Ectodermal cell (in vitro differentiated cells): ENCODE measurements around the gene PNMA6F.

ENCODE experiments used
- H3K27ac ChIP-seq: 2 replicates; pipeline ENCODE4 v1.7.0; 2013; ENCODE audit warnings: mild to moderate bottlenecking, low read depth, low read length; ENCODE audit not compliant: insufficient read depth, poor library complexity, severe bottlenecking
- H3K27me3 ChIP-seq: 2 replicates; pipeline ENCODE4 v1.7.0; 2013; ENCODE audit warnings: mild to moderate bottlenecking, low read length; ENCODE audit not compliant: insufficient read depth, control insufficient read depth, poor library complexity, severe bottlenecking
- H3K36me3 ChIP-seq: one replicate; pipeline ENCODE4 v1.7.0; 2013; ENCODE audit warnings: low read length; ENCODE audit not compliant: control insufficient read depth, insufficient read depth
- H3K4me1 ChIP-seq: one replicate; pipeline ENCODE4 v1.7.0; 2013; ENCODE audit warnings: low read length; ENCODE audit not compliant: control insufficient read depth, insufficient read depth
- H3K4me3 ChIP-seq: 2 replicates; pipeline ENCODE4 v1.7.0; 2013; ENCODE audit warnings: low read depth, low read length, control low read depth; ENCODE audit not compliant: insufficient read depth
- H3K9me3 ChIP-seq: 2 replicates; pipeline ENCODE4 v1.7.0; 2013; ENCODE audit warnings: mild to moderate bottlenecking, low read length, moderate library complexity; ENCODE audit not compliant: control insufficient read depth
- WGBS, 2 experiments: methylation state at CpG; one replicate each; pipeline ENCODE4 v1.1.7; 2013; ENCODE audit warnings: missing lambda C conversion rate in 2 of 2; 5-methylcytosine and 5-hydroxymethylcytosine counted together

The PNMA6F gene

DNA sequence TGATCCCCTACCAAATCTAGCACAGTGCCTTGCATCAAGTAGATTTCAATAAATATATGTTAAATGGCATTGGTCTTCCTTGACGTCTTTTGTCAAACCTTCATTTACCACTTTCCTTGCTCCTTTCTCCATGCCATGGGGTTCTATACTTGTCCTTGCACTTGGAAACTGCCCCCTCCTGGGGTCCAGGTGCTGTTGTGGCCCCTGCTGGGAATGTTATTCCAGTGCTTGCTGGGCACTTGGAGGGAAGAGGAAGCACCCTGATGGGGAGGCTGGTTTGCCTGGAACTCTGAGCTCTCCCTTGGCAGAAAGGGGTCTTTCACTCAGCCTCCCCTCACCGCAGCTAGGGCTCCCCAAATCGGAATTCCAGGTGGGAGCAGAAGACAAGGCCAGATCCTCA is 31.3 kb upstream of the PNMA6F start:
- no peaks in the 10 kb centered on the region for H3K9me3 ChIP-seq
- WGBS, 2 experiments = 87 to 90% methylated on average over 2 to 3 of the region's 3 CpGs
- no peak overlapping the region for H3K4me3 ChIP-seq
- no peak overlapping the region for H3K27ac ChIP-seq
- no peaks in the 10 kb centered on the region for H3K36me3 ChIP-seq
- no peaks in the 10 kb centered on the region for H3K27me3 ChIP-seq
- no peaks in the 10 kb centered on the region for H3K4me1 ChIP-seq

DNA sequence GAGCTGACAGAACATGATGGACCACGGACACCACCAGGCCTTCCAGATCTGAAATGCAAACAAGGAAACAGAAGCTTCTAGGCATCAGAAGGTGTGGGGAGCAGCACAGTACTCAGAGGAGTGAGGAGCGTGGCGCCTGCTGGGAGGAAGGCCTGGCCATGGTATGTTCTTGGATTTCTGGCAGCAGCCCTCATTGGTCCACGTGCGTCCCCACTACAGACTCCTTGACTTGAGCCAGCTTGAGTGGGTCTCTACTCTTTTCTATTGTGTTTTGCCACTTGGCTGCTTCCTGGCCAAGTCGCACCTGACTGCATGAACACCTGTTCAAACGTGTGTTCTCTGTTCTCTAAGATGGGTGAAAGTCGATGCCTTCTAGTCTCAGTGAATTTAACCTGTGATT is 30.4 kb upstream of the PNMA6F start:
- 94% methylated on average over 8 of the region's 8 CpGs for WGBS, 2 experiments
- Histone ChIP-seq H3K27ac (no peak overlapping the region), H3K27me3 (no peaks in the 10 kb centered on the region), H3K4me3 (no peak overlapping the region), H3K9me3 (no peaks in the 10 kb centered on the region), H3K4me1 (no peaks in the 10 kb centered on the region), H3K36me3 (peaks cover 5% of the 10 kb centered on the region)

DNA sequence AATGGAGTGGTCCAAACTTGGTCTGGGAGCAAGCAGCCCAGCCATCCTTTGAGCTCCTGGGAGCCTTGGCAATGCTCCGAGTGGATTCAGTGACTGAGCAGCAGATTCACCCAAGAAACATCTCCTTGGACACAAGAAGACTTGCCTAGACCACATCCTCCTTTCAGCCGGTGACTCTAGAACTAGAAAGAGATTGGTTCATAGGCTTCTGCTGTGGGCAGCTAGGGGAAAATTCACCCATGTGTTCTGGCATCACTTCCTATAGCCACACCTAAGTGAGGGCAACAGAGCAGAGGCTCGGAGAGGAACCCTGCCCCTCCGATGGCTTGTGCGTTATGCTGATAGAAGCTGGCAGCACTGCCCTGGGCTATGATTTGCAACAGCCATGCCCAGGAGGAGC is 28.4 kb upstream of the PNMA6F start:
- no peak overlapping the region for H3K27ac ChIP-seq
- 94 to 95% methylated on average over 5 of the region's 5 CpGs for WGBS, 2 experiments
- peaks cover 5% of the 10 kb centered on the region for H3K36me3 ChIP-seq
- no peaks in the 10 kb centered on the region for H3K9me3 ChIP-seq
- H3K27me3 ChIP-seq = no peaks in the 10 kb centered on the region
- no peaks in the 10 kb centered on the region for H3K4me1 ChIP-seq
- H3K4me3 ChIP-seq = no peak overlapping the region

DNA sequence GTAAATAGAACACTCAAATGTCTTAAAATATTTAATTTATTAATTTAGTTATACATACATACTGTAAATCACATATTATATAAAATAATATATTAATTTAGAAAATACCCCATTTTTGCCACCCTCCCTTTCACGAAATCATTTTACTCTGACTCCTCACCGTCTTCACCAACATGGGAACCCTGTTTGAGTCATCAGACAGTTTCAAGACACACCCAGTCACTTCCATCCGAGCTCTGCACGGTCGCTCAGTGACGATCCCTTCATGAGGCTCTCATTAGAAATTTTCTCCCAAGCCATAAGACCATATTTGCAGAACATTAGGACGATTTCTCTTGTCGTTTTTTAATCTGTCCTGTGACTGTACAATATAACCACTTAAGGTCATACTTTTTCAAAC is 26.9 kb upstream of the PNMA6F start:
- Histone ChIP-seq H3K27ac (no peak overlapping the region), H3K9me3 (no peaks in the 10 kb centered on the region), H3K4me1 (no peaks in the 10 kb centered on the region), H3K27me3 (no peaks in the 10 kb centered on the region), H3K36me3 (peaks cover 5% of the 10 kb centered on the region), H3K4me3 (no peak overlapping the region)
- 94 to 96% methylated on average over 8 of the region's 8 CpGs for WGBS, 2 experiments

DNA sequence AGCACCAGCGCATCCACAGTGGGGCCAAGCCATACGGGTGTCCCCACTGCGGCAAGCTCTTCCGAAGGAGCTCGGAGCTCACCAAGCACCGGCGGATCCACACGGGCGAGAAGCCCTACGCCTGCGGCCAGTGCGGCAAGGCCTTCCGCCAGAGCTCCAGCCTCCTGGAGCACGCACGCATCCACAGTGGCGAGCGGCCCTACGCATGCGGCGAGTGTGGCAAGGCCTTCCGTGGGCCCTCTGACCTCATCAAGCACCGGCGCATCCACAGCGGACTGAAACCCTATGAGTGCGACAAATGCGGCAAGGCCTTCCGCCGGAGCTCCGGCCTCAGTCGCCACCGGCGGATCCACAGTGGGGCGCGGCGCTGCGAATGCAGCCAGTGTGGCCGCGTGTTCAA is 26.0 kb upstream of the PNMA6F start:
- H3K4me1 ChIP-seq = no peaks in the 10 kb centered on the region
- no peaks in the 10 kb centered on the region for H3K9me3 ChIP-seq
- no peak overlapping the region for H3K27ac ChIP-seq
- peaks cover 5% of the 10 kb centered on the region for H3K36me3 ChIP-seq
- no peaks in the 10 kb centered on the region for H3K27me3 ChIP-seq
- H3K4me3 ChIP-seq = no peak overlapping the region
- 95% methylated on average over 38 of the region's 38 CpGs for WGBS, 2 experiments

DNA sequence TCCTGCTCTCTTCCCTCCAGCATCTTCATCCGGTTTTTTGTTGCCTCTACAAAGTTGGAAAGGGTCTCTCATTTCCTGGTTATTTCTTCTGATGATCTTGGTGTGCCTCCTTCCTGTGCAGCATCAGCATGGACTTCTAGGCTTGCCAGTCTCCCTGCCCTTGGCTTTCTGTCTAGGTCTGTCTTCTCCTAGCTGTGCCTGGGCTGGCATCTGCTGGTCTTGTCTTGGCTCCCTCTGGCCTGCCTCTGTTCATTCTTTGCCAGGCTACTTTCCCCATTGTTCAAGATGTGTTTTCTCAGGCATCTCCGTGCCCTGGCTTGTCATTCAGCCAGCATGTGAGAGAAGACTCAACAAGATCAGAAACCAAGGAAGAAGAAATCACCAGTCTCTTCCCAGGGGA is 22.1 kb upstream of the PNMA6F start:
- Histone ChIP-seq H3K9me3 (no peaks in the 10 kb centered on the region), H3K27ac (no peak overlapping the region), H3K27me3 (no peaks in the 10 kb centered on the region), H3K36me3 (peaks cover 5% of the 10 kb centered on the region), H3K4me1 (no peaks in the 10 kb centered on the region), H3K4me3 (no peak overlapping the region)
- 88 to 96% methylated on average over 2 of the region's 2 CpGs for WGBS, 2 experiments

DNA sequence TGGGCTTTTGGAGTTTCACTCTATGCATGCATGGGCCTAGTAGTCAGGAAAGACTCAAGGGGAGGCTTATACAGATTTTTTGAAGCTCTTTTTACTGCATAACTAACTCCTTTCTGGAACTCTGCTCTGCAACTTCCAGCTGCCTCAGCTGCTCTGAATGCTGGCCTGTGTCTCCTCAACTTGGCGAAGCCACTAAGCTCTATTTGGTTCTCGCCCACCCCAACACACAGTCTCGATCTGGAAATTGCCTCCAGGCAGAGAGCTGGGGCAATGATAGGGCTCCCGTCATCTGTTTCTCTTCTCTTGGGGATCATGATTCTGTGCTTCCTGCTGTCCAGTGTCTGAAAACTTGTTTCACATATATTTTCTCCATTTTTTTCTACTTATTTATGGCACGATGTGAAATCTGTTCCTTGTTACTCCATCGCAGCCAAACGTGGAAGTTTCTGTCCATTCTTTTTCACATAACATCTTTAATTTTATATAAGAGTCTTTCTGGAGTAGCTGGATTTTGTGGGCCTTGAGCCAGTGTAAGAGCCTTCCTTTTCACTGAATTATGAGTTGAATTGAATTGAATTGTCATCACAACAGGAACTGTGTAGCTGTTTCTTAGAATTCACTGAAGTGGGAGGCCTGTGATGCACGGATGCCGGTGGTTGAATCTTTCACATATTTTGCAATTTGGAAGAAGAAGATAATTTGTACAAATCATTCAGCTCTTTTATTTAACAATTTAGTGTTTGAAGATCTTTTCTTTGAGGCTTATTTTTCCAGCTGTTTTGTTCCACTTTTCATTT is 21.4 kb upstream of the PNMA6F start:
- Histone ChIP-seq H3K4me3 (no peak overlapping the region), H3K27me3 (no peaks in the 10 kb centered on the region), H3K4me1 (no peaks in the 10 kb centered on the region), H3K27ac (no peak overlapping the region), H3K9me3 (no peaks in the 10 kb centered on the region), H3K36me3 (peaks cover 5% of the 10 kb centered on the region)
- WGBS, 2 experiments = 88 to 97% methylated on average over 5 to 7 of the region's 9 CpGs

DNA sequence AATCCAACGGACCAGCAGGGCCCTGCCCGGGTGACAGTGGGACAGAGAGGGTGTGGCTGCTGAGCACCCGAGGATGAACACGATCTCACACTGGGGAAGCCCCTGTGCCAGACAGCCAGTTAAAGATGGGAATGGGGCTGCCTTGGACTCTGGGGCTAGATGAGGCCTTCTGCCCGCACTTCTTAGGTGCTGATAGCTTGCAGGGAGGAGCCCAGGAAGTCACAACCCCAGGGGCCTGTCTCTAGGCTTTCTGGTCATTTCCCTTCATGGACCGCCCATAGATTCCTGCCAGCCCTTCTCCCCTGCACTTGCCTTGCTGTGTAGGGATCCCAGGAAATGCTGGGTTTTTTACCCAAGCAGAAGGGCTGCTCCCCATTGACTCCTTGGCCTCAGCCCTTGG is 18.5 kb upstream of the PNMA6F start:
- WGBS, 2 experiments = 91 to 96% methylated on average over 6 of the region's 6 CpGs
- Histone ChIP-seq H3K27ac (no peak overlapping the region), H3K4me1 (no peaks in the 10 kb centered on the region), H3K36me3 (no peaks in the 10 kb centered on the region), H3K27me3 (no peaks in the 10 kb centered on the region), H3K4me3 (no peak overlapping the region), H3K9me3 (no peaks in the 10 kb centered on the region)

DNA sequence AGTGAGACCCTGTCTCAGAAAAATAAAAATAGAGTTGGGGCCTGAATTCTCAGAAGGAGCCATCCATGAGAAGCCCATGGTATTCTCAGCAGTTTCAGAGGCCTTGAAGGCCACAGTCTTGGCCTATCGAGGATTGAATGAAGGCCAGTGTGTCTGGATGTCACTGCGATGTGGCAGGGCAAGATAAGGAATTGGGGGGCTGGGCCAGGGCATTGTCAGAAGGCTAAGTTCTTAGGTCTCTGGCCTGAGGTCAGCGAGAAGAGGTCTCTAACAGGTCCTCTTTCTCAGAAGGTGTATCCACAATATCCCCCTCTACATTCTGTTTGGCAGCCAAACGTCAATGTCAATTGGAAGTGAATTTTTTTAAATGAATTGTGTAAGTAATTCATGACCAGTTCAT is 18.1 kb upstream of the PNMA6F start:
- Histone ChIP-seq H3K36me3 (no peaks in the 10 kb centered on the region), H3K27ac (no peak overlapping the region), H3K27me3 (no peaks in the 10 kb centered on the region), H3K4me1 (no peaks in the 10 kb centered on the region), H3K4me3 (no peak overlapping the region), H3K9me3 (no peaks in the 10 kb centered on the region)
- WGBS, 2 experiments = 98% methylated on average over 3 to 4 of the region's 4 CpGs

DNA sequence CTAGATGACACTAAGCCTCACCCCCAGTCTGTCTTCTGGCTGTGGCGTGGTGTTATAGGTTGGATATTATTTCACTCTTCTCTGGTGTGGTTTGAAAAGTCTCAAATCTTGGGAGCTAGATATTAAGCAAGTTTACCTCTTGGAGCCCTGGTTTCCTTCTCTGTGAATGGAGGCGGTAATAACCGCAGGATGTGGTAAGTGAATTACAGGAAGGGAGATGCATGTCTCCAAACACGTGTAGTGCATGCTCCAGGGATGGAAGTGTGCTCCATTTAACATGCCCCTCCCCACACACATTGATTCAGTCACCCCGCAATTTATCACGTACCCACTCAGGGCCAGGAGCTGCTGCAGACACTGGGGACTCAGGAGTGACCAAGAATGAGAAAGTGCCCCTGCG is 17.3 kb upstream of the PNMA6F start:
- 97 to 98% methylated on average over 4 to 7 of the region's 7 CpGs for WGBS, 2 experiments
- H3K27ac ChIP-seq = no peak overlapping the region
- H3K27me3 ChIP-seq = no peaks in the 10 kb centered on the region
- no peaks in the 10 kb centered on the region for H3K36me3 ChIP-seq
- H3K4me1 ChIP-seq = no peaks in the 10 kb centered on the region
- H3K9me3 ChIP-seq = no peaks in the 10 kb centered on the region
- H3K4me3 ChIP-seq = no peak overlapping the region

DNA sequence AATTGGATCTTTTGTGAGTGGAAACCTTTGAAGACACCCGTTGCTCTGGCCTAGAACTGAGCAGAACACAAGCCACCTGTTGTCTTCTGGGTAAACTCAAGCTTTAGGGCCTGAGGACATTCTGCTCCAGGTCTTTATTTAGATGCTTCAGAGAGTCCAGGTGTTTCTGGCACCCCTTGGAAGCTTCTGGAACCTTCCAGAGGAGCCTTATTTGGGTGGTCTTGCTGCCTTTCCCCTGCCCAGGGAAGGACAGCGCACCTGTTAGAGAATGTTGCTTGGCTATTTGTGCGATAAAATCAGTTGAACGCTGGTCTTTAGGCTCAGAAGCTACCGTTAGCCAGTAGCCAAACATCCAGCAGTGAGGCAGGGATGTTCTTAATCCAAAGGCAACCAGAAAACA is 15.4 kb upstream of the PNMA6F start:
- Histone ChIP-seq H3K4me1 (no peaks in the 10 kb centered on the region), H3K9me3 (no peaks in the 10 kb centered on the region), H3K27ac (no peak overlapping the region), H3K36me3 (no peaks in the 10 kb centered on the region), H3K4me3 (no peak overlapping the region), H3K27me3 (peaks cover 8% of the 10 kb centered on the region)
- 95 to 96% methylated on average over 5 of the region's 5 CpGs for WGBS, 2 experiments
